PC-9 (cell line): Measurements from ENCODE around the gene SERPINB8.

ENCODE experiments used
- EZH2 ChIP-seq: fragments of 200-600 bp; sonication (generic); IDR thresholded peaks from 2 replicates; pipeline ENCODE4 v1.8.0; 2017; ENCODE audit warnings: antibody characterized with exemption, low read depth
- TF ChIP-seq, protein P1 (sequence below): fragments of 200-600 bp; sonication (generic); conservative IDR thresholded peaks from 2 replicates; pipeline ENCODE4 v1.6.1; 2017; ENCODE audit warnings: mixed run types, antibody characterized with exemption, mild to moderate bottlenecking, moderate library complexity

DNA sequence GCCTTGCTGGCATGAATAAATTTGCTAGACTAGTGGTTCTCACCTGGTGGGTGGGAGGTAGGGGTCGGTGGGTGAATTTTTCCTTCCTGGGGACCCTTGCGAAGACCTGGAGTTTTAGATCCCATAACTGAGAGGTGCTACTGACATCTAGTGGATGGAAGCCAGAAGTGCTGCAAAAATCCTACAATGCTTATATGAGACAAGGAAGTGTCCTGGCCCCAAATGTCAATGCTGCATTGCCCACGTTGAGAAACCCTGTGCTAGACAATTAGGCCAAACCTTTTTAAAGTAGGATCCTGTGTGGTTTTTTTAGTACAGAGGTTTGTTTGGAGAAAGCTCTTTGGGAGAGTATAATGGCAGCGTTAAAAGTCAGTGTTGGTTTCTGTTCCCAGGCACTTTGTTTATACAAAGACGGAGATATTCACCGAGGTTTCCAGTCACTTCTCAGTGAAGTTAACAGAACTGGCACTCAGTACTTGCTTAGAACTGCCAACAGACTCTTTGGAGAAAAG is 9.6 kb downstream of the SERPINB8 start:
- TF ChIP-seq, protein P1, sequence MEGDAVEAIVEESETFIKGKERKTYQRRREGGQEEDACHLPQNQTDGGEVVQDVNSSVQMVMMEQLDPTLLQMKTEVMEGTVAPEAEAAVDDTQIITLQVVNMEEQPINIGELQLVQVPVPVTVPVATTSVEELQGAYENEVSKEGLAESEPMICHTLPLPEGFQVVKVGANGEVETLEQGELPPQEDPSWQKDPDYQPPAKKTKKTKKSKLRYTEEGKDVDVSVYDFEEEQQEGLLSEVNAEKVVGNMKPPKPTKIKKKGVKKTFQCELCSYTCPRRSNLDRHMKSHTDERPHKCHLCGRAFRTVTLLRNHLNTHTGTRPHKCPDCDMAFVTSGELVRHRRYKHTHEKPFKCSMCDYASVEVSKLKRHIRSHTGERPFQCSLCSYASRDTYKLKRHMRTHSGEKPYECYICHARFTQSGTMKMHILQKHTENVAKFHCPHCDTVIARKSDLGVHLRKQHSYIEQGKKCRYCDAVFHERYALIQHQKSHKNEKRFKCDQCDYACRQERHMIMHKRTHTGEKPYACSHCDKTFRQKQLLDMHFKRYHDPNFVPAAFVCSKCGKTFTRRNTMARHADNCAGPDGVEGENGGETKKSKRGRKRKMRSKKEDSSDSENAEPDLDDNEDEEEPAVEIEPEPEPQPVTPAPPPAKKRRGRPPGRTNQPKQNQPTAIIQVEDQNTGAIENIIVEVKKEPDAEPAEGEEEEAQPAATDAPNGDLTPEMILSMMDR, result peak; percentile 89
- TF ChIP-seq EZH2, result no peak
